Neural cell (in vitro differentiated cells): ENCODE measurements around the gene LNPEP. TPM values are rescaled to one million over a fixed set of nuclear protein-coding genes. Genes with fewer than 3 reads are reported as not detected.

Source experiments
- H2AFZ ChIP-seq: fragments of 200-600, 300-800 bp; sonication (generic), shearing (Covaris generic); 2 replicates; pipeline ENCODE4 v1.6.0; 2014; ENCODE audit warnings: low read depth, mild to moderate bottlenecking, antibody characterized with exemption, low read length, moderate library complexity
- H3F3A ChIP-seq: fragments of 200-600 bp; shearing (Covaris generic); 2 replicates; pipeline ENCODE4 v1.6.1; 2016; ENCODE audit warnings: mild to moderate bottlenecking, moderate library complexity, mixed read lengths, antibody characterized with exemption, low read length; ENCODE audit not compliant: insufficient read depth, poor library complexity, severe bottlenecking
- H3K27ac ChIP-seq: fragments of 200-600, 300-800 bp; sonication (generic), shearing (Covaris generic); 2 replicates; pipeline ENCODE4 v1.5.1; 2014; ENCODE audit warnings: mild to moderate bottlenecking, low read length, moderate library complexity
- H3K27me3 ChIP-seq: fragments of 300-800, 200-600 bp; sonication (generic), shearing (Covaris generic); 2 replicates; pipeline ENCODE4 v1.6.0; 2014; ENCODE audit warnings: mild to moderate bottlenecking, low read depth, low read length, moderate library complexity; ENCODE audit not compliant: insufficient read depth
- H3K36me3 ChIP-seq: fragments of 300-800, 200-600 bp; sonication (generic), shearing (Covaris generic); 2 replicates; pipeline ENCODE4 v1.5.1; 2014; ENCODE audit warnings: mild to moderate bottlenecking, antibody characterized with exemption, low read length, moderate library complexity; ENCODE audit not compliant: insufficient read depth
- H3K4me2 ChIP-seq: fragments of 300-800, 200-600 bp; sonication (generic), shearing (Covaris generic); 2 replicates; pipeline ENCODE4 v1.6.0; 2014; ENCODE audit warnings: mild to moderate bottlenecking, low read length
- H3K4me3 ChIP-seq: fragments of 300-800, 200-600 bp; sonication (generic), shearing (Covaris generic); 2 replicates; pipeline ENCODE4 v1.5.1; 2014; ENCODE audit warnings: mild to moderate bottlenecking, low read length, moderate library complexity
- H3K79me2 ChIP-seq: fragments of 200-600 bp; shearing (Covaris generic); replicated peaks from 2 replicates; pipeline ENCODE4 v1.6.0; 2014; ENCODE audit warnings: mild to moderate bottlenecking, low read length, moderate library complexity; ENCODE audit not compliant: insufficient read depth
- H3K9ac ChIP-seq: fragments of 300-800, 200-600 bp; sonication (generic), shearing (Covaris generic); 2 replicates; pipeline ENCODE4 v1.6.1; 2016; ENCODE audit warnings: mild to moderate bottlenecking, low read length, mixed read lengths
- H3K9me2 ChIP-seq: fragments of 200-600 bp; shearing (Covaris generic); 2 replicates; pipeline ENCODE4 v1.6.1; 2016; ENCODE audit warnings: mild to moderate bottlenecking, low read length, mixed read lengths; ENCODE audit not compliant: insufficient read depth
- H3K9me3 ChIP-seq: fragments of 200-600, 300-800 bp; sonication (generic), shearing (Covaris generic); 2 replicates; pipeline ENCODE4 v1.6.1; 2016; ENCODE audit warnings: mild to moderate bottlenecking, mixed run types, low read length, moderate library complexity, mixed read lengths
- H4K20me1 ChIP-seq: fragments of 200-600 bp; shearing (Covaris generic); 2 replicates; pipeline ENCODE4 v1.6.1; 2016; ENCODE audit warnings: mild to moderate bottlenecking, mixed run types; ENCODE audit not compliant: insufficient read depth
- EP300 ChIP-seq: fragments of 450-650 bp; conservative IDR thresholded peaks from 2 replicates; pipeline ENCODE4 v1.6.1; 2014; ENCODE audit warnings: antibody characterized with exemption, mild to moderate bottlenecking, moderate library complexity; ENCODE audit not compliant: poor library complexity, severe bottlenecking
- EZH2 ChIP-seq: fragments of 200-600, 300-800 bp; shearing (Covaris generic), sonication (generic); IDR thresholded peaks from 2 replicates; pipeline ENCODE4 v1.6.1; 2014; ENCODE audit warnings: antibody characterized with exemption, low read length, borderline replicate concordance, mild to moderate bottlenecking; ENCODE audit not compliant: insufficient read depth, poor library complexity, severe bottlenecking
- MXI1 ChIP-seq: fragments of 450-650 bp; conservative IDR thresholded peaks from 2 replicates; pipeline ENCODE4 v1.6.1; 2014; ENCODE audit warnings: antibody characterized with exemption, mild to moderate bottlenecking; ENCODE audit not compliant: poor library complexity, severe bottlenecking
- POLR2AphosphoS5 ChIP-seq: IDR thresholded peaks from 2 replicates; pipeline ENCODE4 v1.6.1; 2012
- RAD21 ChIP-seq: fragments of 450-650 bp; conservative IDR thresholded peaks from 2 replicates; pipeline ENCODE4 v1.6.1; 2014; ENCODE audit warnings: antibody characterized with exemption, mild to moderate bottlenecking, moderate library complexity
- REST ChIP-seq: IDR thresholded peaks from 2 replicates; pipeline ENCODE4 v1.6.1; 2012; ENCODE audit warnings: borderline replicate concordance
- SMC3 ChIP-seq: fragments of 450-650 bp; conservative IDR thresholded peaks from 2 replicates; pipeline ENCODE4 v1.6.1; 2014; ENCODE audit warnings: antibody characterized with exemption, mild to moderate bottlenecking, moderate library complexity; ENCODE audit not compliant: poor library complexity
- TAF1 ChIP-seq: IDR thresholded peaks from 2 replicates; pipeline ENCODE4 v1.6.1; 2012; ENCODE audit warnings: low read depth
- polyA plus RNA-seq: library from polyadenylated mRNA; depleted of rRNA; stranded (reverse); fragments of >200 nt; gene quantifications from 2 replicates; pipeline ENCODE4 v1.2.3, GENCODE V29; 2014
- TF ChIP-seq, protein P1 (sequence below): fragments of 450-650 bp; IDR thresholded peaks from 2 replicates; pipeline ENCODE4 v1.5.1; 2014; ENCODE audit warnings: antibody characterized with exemption, mild to moderate bottlenecking, moderate library complexity; ENCODE audit not compliant: poor library complexity, severe bottlenecking

Gene LNPEP
- polyA plus RNA-seq, 1 donor from 2014 or later: 25.6 TPM

DNA sequence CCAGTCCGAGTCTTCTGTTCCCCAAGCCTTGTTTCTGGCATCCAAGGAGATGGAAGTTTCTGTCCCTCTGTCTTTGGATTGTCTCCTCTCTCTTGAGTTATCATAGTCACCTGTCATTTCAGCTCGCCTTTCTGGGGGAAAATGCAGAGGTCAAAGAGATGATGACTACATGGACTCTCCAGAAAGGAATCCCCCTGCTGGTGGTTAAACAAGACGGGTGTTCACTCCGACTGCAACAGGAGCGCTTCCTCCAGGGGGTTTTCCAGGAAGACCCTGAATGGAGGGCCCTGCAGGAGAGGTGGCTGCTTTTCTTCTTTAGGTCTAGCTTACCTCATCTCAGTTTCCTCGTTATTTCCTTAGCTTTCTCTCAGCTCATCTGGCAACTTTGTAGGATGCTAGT is 34.5 kb upstream of the LNPEP start:
- no peaks in the 10 kb centered on the region for H3K79me2 ChIP-seq
- no peaks in the 10 kb centered on the region for H3K36me3 ChIP-seq
- H3K27me3 ChIP-seq: no peaks in the 10 kb centered on the region
- no peak overlapping the region for H2AFZ ChIP-seq
- H3K4me3 ChIP-seq: no peak overlapping the region
- H3K9me3 ChIP-seq: no peaks in the 10 kb centered on the region
- no peak overlapping the region for H3K9ac ChIP-seq
- no peaks in the 10 kb centered on the region for H4K20me1 ChIP-seq
- no peak overlapping the region for H3K4me2 ChIP-seq
- no peaks in the 10 kb centered on the region for H3K9me2 ChIP-seq
- H3F3A ChIP-seq: no peaks in the 10 kb centered on the region
- TF ChIP-seq REST: no peak
- TF ChIP-seq, protein P1, sequence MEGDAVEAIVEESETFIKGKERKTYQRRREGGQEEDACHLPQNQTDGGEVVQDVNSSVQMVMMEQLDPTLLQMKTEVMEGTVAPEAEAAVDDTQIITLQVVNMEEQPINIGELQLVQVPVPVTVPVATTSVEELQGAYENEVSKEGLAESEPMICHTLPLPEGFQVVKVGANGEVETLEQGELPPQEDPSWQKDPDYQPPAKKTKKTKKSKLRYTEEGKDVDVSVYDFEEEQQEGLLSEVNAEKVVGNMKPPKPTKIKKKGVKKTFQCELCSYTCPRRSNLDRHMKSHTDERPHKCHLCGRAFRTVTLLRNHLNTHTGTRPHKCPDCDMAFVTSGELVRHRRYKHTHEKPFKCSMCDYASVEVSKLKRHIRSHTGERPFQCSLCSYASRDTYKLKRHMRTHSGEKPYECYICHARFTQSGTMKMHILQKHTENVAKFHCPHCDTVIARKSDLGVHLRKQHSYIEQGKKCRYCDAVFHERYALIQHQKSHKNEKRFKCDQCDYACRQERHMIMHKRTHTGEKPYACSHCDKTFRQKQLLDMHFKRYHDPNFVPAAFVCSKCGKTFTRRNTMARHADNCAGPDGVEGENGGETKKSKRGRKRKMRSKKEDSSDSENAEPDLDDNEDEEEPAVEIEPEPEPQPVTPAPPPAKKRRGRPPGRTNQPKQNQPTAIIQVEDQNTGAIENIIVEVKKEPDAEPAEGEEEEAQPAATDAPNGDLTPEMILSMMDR: no peak
- no peak for TF ChIP-seq MXI1
- TF ChIP-seq TAF1: no peak
- no peak for TF ChIP-seq EZH2
- TF ChIP-seq RAD21: no peak
- TF ChIP-seq SMC3: no peak
- no peak for TF ChIP-seq EP300
- TF ChIP-seq POLR2AphosphoS5: no peak
- H3K27ac ChIP-seq: no peak overlapping the region

DNA sequence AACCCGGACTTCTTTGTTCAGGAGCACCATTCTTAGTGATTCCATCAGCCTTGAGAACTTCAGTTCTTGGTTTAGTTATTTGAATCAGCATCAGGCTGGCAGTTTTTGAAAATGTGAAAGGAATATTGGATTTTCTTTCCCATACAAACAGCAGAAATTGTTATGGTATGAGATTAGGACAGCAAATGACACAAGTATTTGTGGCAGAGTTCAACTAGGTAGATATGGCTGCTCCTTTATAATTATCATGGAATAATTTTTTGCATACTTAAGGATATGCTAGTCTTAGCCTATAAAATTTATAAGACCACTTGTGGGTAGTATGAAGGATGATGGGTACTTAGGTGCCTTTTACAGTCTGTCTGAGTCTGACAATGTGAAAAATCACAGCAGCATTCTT is 34.0 kb upstream of the LNPEP start:
- Histone ChIP-seq H3K9me3 (no peaks in the 10 kb centered on the region), H3F3A (no peaks in the 10 kb centered on the region), H3K4me3 (no peak overlapping the region), H2AFZ (no peak overlapping the region), H3K36me3 (no peaks in the 10 kb centered on the region), H3K9me2 (no peaks in the 10 kb centered on the region), H3K27ac (no peak overlapping the region), H3K4me2 (no peak overlapping the region), H4K20me1 (no peaks in the 10 kb centered on the region), H3K27me3 (no peaks in the 10 kb centered on the region), H3K9ac (no peak overlapping the region), H3K79me2 (no peaks in the 10 kb centered on the region)
- no peak for TF ChIP-seq EP300
- TF ChIP-seq RAD21: no peak
- no peak for TF ChIP-seq POLR2AphosphoS5
- no peak for TF ChIP-seq REST
- no peak for TF ChIP-seq TAF1
